ENCODE measurements around the gene SPDYE2. TPM values are rescaled to one million over a fixed set of nuclear protein-coding genes. Genes with fewer than 3 reads are reported as not detected.
"Not testable (repeated sequence)": the region's sequence is repeated elsewhere in the genome, so short reads cannot be mapped to it uniquely, and the experiment has no call there.

The SPDYE2 gene
- polyA plus RNA-seq, 2 of the 4 experiments (the other 2 are of a cell fraction): not detected

GRCh38 chr7:102577315-102578240 lies 26.6 kb downstream of the SPDYE2 start:
- POLR2A ChIA-PET; H3K4me2 ChIP-seq; DNase-seq (ENCODE audit: low read depth in 1 of 2, low spot score in 1 of 2); CTCF ChIA-PET; H3K9me3 ChIP-seq; H3K4me3 ChIP-seq; H3K27ac ChIP-seq; H3K4me1 ChIP-seq; FAIRE-seq: not testable (repeated sequence)
- WGBS (ENCODE audit: missing lambda C conversion rate): 75% methylated on average over 7 of the region's 7 CpGs
- peak in 1 of 2 experiments; percentile 3; a peak in 1 of 6 replicates for ATAC-seq

GRCh38 chr7:102578486-102578885 lies 27.5 kb downstream of the SPDYE2 start:
- peak in 1 of 2 experiments; percentile 7; a peak in 2 of 6 replicates for ATAC-seq
- H3K9me3 ChIP-seq; DNase-seq (ENCODE audit: low read depth in 1 of 2, low spot score in 1 of 2); H3K27ac ChIP-seq; H3K4me1 ChIP-seq; POLR2A ChIA-PET; FAIRE-seq; H3K4me2 ChIP-seq; CTCF ChIA-PET; H3K4me3 ChIP-seq: not testable (repeated sequence)
- WGBS (ENCODE audit: missing lambda C conversion rate): 87% methylated on average over 5 of the region's 5 CpGs

- H3K27ac ChIP-seq; POLR2A ChIA-PET; H3K9me3 ChIP-seq; H3K4me1 ChIP-seq; FAIRE-seq; DNase-seq (ENCODE audit: low read depth in 1 of 2, low spot score in 1 of 2); H3K4me2 ChIP-seq; CTCF ChIA-PET; H3K4me3 ChIP-seq: not testable (repeated sequence)
- WGBS (ENCODE audit: missing lambda C conversion rate): no CpG with 5 or more reads among the region's 5 CpGs
- 0 out of 6 replicates have a peak, but pooled peaks of 1 of the 2 experiments have one; percentile 5 for ATAC-seq
These were observed 30.7 kb downstream of the SPDYE2 start for GRCh38 chr7:102581722-102582121.

GRCh38 chr7:102583495-102583894 lies 32.5 kb downstream of the SPDYE2 start:
- WGBS (ENCODE audit: missing lambda C conversion rate): no CpG with 5 or more reads among the region's 5 CpGs
- ATAC-seq; CTCF ChIA-PET; H3K4me1 ChIP-seq; H3K4me2 ChIP-seq; H3K9me3 ChIP-seq; H3K27ac ChIP-seq; H3K4me3 ChIP-seq; DNase-seq (ENCODE audit: low read depth in 1 of 2, low spot score in 1 of 2); POLR2A ChIA-PET; FAIRE-seq: not testable (repeated sequence)

GRCh38 chr7:102589857-102590256 lies 38.8 kb downstream of the SPDYE2 start:
- H3K4me2 ChIP-seq; POLR2A ChIA-PET; H3K9me3 ChIP-seq; DNase-seq (ENCODE audit: low read depth in 1 of 2, low spot score in 1 of 2); H3K4me1 ChIP-seq; FAIRE-seq; H3K4me3 ChIP-seq; CTCF ChIA-PET; H3K27ac ChIP-seq: not testable (repeated sequence)
- peak; percentile 64 to 87 for ATAC-seq
- no CpG with 5 or more reads among the region's 9 CpGs for WGBS (ENCODE audit: missing lambda C conversion rate)

- WGBS (ENCODE audit: missing lambda C conversion rate): 0% methylated on average over 5 of the region's 26 CpGs
- H3K4me2 ChIP-seq; H3K4me1 ChIP-seq; POLR2A ChIA-PET; H3K9me3 ChIP-seq; DNase-seq (ENCODE audit: low read depth in 1 of 2, low spot score in 1 of 2); CTCF ChIA-PET; H3K4me3 ChIP-seq; H3K27ac ChIP-seq; FAIRE-seq: not testable (repeated sequence)
- ATAC-seq: peak; percentile 68 to 84
These were observed 41.5 kb downstream of the SPDYE2 start for GRCh38 chr7:102592477-102593019.

GRCh38 chr7:102593637-102594334 lies 42.8 kb downstream of the SPDYE2 start:
- DNase-seq (ENCODE audit: low read depth in 1 of 2, low spot score in 1 of 2); FAIRE-seq; CTCF ChIA-PET; H3K4me1 ChIP-seq; H3K27ac ChIP-seq; H3K4me2 ChIP-seq; H3K4me3 ChIP-seq; H3K9me3 ChIP-seq; POLR2A ChIA-PET: not testable (repeated sequence)
- peak in 1 of 2 experiments; percentile 0; a peak in 1 of 6 replicates for ATAC-seq
- no CpG with 5 or more reads among the region's 68 CpGs for WGBS (ENCODE audit: missing lambda C conversion rate)

- POLR2A ChIA-PET; DNase-seq (ENCODE audit: low read depth in 1 of 2, low spot score in 1 of 2); H3K9me3 ChIP-seq; H3K4me3 ChIP-seq; H3K27ac ChIP-seq; H3K4me1 ChIP-seq; CTCF ChIA-PET; FAIRE-seq; H3K4me2 ChIP-seq; ATAC-seq: not testable (repeated sequence)
- 50% methylated on average over 5 of the region's 10 CpGs for whole genome bisulfite sequencing (ENCODE audit: missing lambda C conversion rate)
These were observed 45.0 kb downstream of the SPDYE2 start for GRCh38 chr7:102596036-102596435.

- WGBS (ENCODE audit: missing lambda C conversion rate): no CpG with 5 or more reads among the region's 9 CpGs
- POLR2A ChIA-PET; DNase-seq (ENCODE audit: low read depth in 1 of 2, low spot score in 1 of 2); H3K27ac ChIP-seq; H3K4me1 ChIP-seq; FAIRE-seq; CTCF ChIA-PET; ATAC-seq; H3K4me2 ChIP-seq; H3K9me3 ChIP-seq; H3K4me3 ChIP-seq: not testable (repeated sequence)
These were observed 48.7 kb downstream of the SPDYE2 start for GRCh38 chr7:102599699-102600098.

- H3K27ac ChIP-seq; H3K4me2 ChIP-seq; DNase-seq (ENCODE audit: low read depth in 1 of 2, low spot score in 1 of 2); H3K4me1 ChIP-seq; H3K9me3 ChIP-seq; FAIRE-seq; POLR2A ChIA-PET; CTCF ChIA-PET; H3K4me3 ChIP-seq; ATAC-seq: not testable (repeated sequence)
- no CpG with 5 or more reads among the region's 12 CpGs for WGBS (ENCODE audit: missing lambda C conversion rate)
These were observed 51.3 kb downstream of the SPDYE2 start for GRCh38 chr7:102602317-102602716.

- DNase-seq (ENCODE audit: low read depth in 1 of 2, low spot score in 1 of 2); H3K9me3 ChIP-seq; H3K4me2 ChIP-seq; FAIRE-seq; H3K4me1 ChIP-seq; H3K27ac ChIP-seq; H3K4me3 ChIP-seq; CTCF ChIA-PET; POLR2A ChIA-PET: not testable (repeated sequence)
- WGBS (ENCODE audit: missing lambda C conversion rate): 6% methylated on average over 1 of the region's 19 CpGs
- peak; percentile 87 to 90 for ATAC-seq
These were observed 53.6 kb downstream of the SPDYE2 start for GRCh38 chr7:102604431-102605145.

Measured in A549 (cell line).